H9 (cell line): ENCODE data around the gene SPECC1L. TPM values are rescaled to one million over a fixed set of nuclear protein-coding genes. Genes with fewer than 3 reads are reported as not detected.

Experiments
- DNase-seq: peaks from one replicate; pipeline ENCODE4 v3.0.0-alpha.2; 2017
- H2AFZ ChIP-seq: one replicate; pipeline ENCODE4 v1.6.1; 2013; ENCODE audit warnings: mild to moderate bottlenecking, low read length, control low read depth, moderate library complexity
- H2AK5ac ChIP-seq: 2 replicates; pipeline ENCODE4 v1.6.1; 2013; ENCODE audit warnings: low read length, control low read depth, mixed read lengths; ENCODE audit not compliant: insufficient read length
- H2BK120ac ChIP-seq: one replicate; pipeline ENCODE4 v1.6.1; 2013; ENCODE audit warnings: low read depth, mild to moderate bottlenecking, low read length, control low read depth, inconsistent platforms; ENCODE audit not compliant: poor library complexity, severe bottlenecking
- H2BK12ac ChIP-seq: 2 replicates; pipeline ENCODE4 v1.6.1; 2013; ENCODE audit warnings: low read length, control low read depth, mixed read lengths, low read depth; ENCODE audit not compliant: insufficient read length
- H2BK15ac ChIP-seq: 2 replicates; pipeline ENCODE4 v1.6.1; 2013; ENCODE audit warnings: low read depth, low read length, control low read depth
- H2BK20ac ChIP-seq: one replicate; pipeline ENCODE4 v1.6.1; 2013; ENCODE audit warnings: low read depth, mild to moderate bottlenecking, low read length, control low read depth, inconsistent platforms; ENCODE audit not compliant: poor library complexity, severe bottlenecking
- H2BK5ac ChIP-seq: 2 replicates; pipeline ENCODE4 v1.6.1; 2013; ENCODE audit warnings: low read length, control low read depth, mixed read lengths; ENCODE audit not compliant: insufficient read length
- H3K14ac ChIP-seq: 2 replicates; pipeline ENCODE4 v1.6.1; 2013; ENCODE audit warnings: low read length, control low read depth; ENCODE audit not compliant: insufficient read depth
- H3K18ac ChIP-seq: 2 replicates; pipeline ENCODE4 v1.6.1; 2013; ENCODE audit warnings: low read depth, mild to moderate bottlenecking, mixed read lengths, low read length, control low read depth; ENCODE audit not compliant: insufficient read length
- H3K23ac ChIP-seq: 2 replicates; pipeline ENCODE4 v1.6.1; 2013; ENCODE audit warnings: low read length, control low read depth, mixed read lengths, low read depth; ENCODE audit not compliant: insufficient read length
- H3K23me2 ChIP-seq: 2 replicates; pipeline ENCODE4 v1.6.1; 2013; ENCODE audit warnings: low read depth, mild to moderate bottlenecking, mixed read lengths, low read length, control low read depth; ENCODE audit not compliant: insufficient read length, poor library complexity, severe bottlenecking
- H3K27ac ChIP-seq: 2 replicates; pipeline ENCODE4 v1.5.1; 2013; ENCODE audit warnings: low read length, control low read depth, mixed read lengths, low read depth; ENCODE audit not compliant: insufficient read length
- H3K27me3 ChIP-seq: 2 replicates; pipeline ENCODE4 v1.6.1; 2013; ENCODE audit warnings: low read length, control low read depth, inconsistent platforms; ENCODE audit not compliant: insufficient read depth
- H3K4ac ChIP-seq: 2 replicates; pipeline ENCODE4 v1.6.1; 2013; ENCODE audit warnings: low read depth, mild to moderate bottlenecking, control low read depth, inconsistent platforms, low read length, moderate library complexity
- H3K4me1 ChIP-seq: 2 replicates; pipeline ENCODE4 v1.6.1; 2013; ENCODE audit warnings: low read length, control low read depth, inconsistent platforms; ENCODE audit not compliant: insufficient read depth
- H3K4me2 ChIP-seq: 2 replicates; pipeline ENCODE4 v1.6.1; 2013; ENCODE audit warnings: low read length, control low read depth, mixed read lengths; ENCODE audit not compliant: insufficient read length, insufficient read depth
- H3K56ac ChIP-seq: 2 replicates; pipeline ENCODE4 v1.6.1; 2013; ENCODE audit warnings: low read depth, mild to moderate bottlenecking, mixed read lengths, low read length, control low read depth; ENCODE audit not compliant: insufficient read length
- H3K79me1 ChIP-seq: 2 replicates; pipeline ENCODE4 v1.6.1; 2013; ENCODE audit warnings: low read depth, mild to moderate bottlenecking, moderate library complexity, low read length, control low read depth, inconsistent platforms; ENCODE audit not compliant: insufficient read depth, poor library complexity, severe bottlenecking
- H3K79me2 ChIP-seq: 2 replicates; pipeline ENCODE4 v1.6.1; 2013; ENCODE audit warnings: low read length, control low read depth, inconsistent platforms; ENCODE audit not compliant: insufficient read depth
- H3K9ac ChIP-seq: 2 replicates; pipeline ENCODE4 v1.6.1; 2013; ENCODE audit warnings: low read length, control low read depth, mixed read lengths; ENCODE audit not compliant: insufficient read length; ENCODE audit errors: extremely low read depth
- H3K9me3 ChIP-seq: one replicate; pipeline ENCODE4 v1.6.1; 2013; ENCODE audit warnings: low read depth, low read length, inconsistent platforms; ENCODE audit not compliant: control insufficient read depth
- H3T11ph ChIP-seq: one replicate; pipeline ENCODE4 v1.6.1; 2013; ENCODE audit warnings: mild to moderate bottlenecking, low read length, control low read depth, inconsistent platforms
- H4K20me1 ChIP-seq: one replicate; pipeline ENCODE4 v1.6.1; 2013; ENCODE audit not compliant: control insufficient read depth, insufficient read length, insufficient read depth
- H4K5ac ChIP-seq: 2 replicates; pipeline ENCODE4 v1.6.1; 2013; ENCODE audit warnings: low read depth, mild to moderate bottlenecking, mixed read lengths, low read length, control low read depth; ENCODE audit not compliant: insufficient read length
- H4K8ac ChIP-seq: replicated peaks from 2 replicates; pipeline ENCODE4 v1.6.1; 2013; ENCODE audit warnings: low read length, control low read depth, mixed read lengths, low read depth; ENCODE audit not compliant: insufficient read length
- H4K91ac ChIP-seq: 2 replicates; pipeline ENCODE4 v1.6.1; 2013; ENCODE audit warnings: low read depth, mild to moderate bottlenecking, moderate library complexity, mixed read lengths, low read length, control low read depth; ENCODE audit not compliant: insufficient read length
- H3K27ac Mint-ChIP-seq, 3 experiments: 2 replicates in 2 of 3; 3 replicates in 1 of 3; pipeline ENCODE4 v1.8.0; 2020 to 2021; ENCODE audit warnings: mixed read lengths in 3 of 3, mild to moderate bottlenecking in 1 of 3, moderate library complexity in 1 of 3
- H3K27me3 Mint-ChIP-seq: 2 replicates; pipeline ENCODE4 v1.8.0; 2021; ENCODE audit warnings: low read depth, mild to moderate bottlenecking, moderate library complexity, mixed read lengths
- H3K36me3 Mint-ChIP-seq, 3 experiments: 2 replicates in 2 of 3; 3 replicates in 1 of 3; pipeline ENCODE4 v1.8.0; 2020 to 2021; ENCODE audit warnings: low read depth in 3 of 3, mixed read lengths in 3 of 3; ENCODE audit not compliant: insufficient read depth in 1 of 3
- H3K4me1 Mint-ChIP-seq, 2 experiments: 2 replicates each; pipeline ENCODE4 v1.8.0; 2020; ENCODE audit warnings: mixed read lengths in 2 of 2
- H3K4me3 Mint-ChIP-seq, 2 experiments: 2 replicates in 1 of 2; 3 replicates in 1 of 2; pipeline ENCODE4 v1.8.0; 2020 to 2021; ENCODE audit warnings: mild to moderate bottlenecking in 2 of 2, mixed read lengths in 2 of 2, moderate library complexity in 1 of 2
- H3K9me3 Mint-ChIP-seq, 2 experiments: 2 replicates in 1 of 2; 3 replicates in 1 of 2; pipeline ENCODE4 v1.8.0; 2020; ENCODE audit warnings: mild to moderate bottlenecking in 2 of 2, mixed read lengths in 2 of 2, moderate library complexity in 1 of 2
- CTCF ChIP-seq: fragments of 200-600 bp; sonication (generic); conservative IDR thresholded peaks from 3 replicates; pipeline ENCODE4 v1.8.0; 2021; ENCODE audit warnings: antibody characterized with exemption, mild to moderate bottlenecking
- WGBS: extraction: QIAGEN DNeasy Blood & Tissue Kit; methylation state at CpG from one replicate; pipeline ENCODE4 v1.1.7; 2013; ENCODE audit warnings: missing lambda C conversion rate, low lambda C conversion rate, mixed read lengths; ENCODE audit not compliant: insufficient read length; ENCODE audit errors: extremely low coverage; 5-methylcytosine and 5-hydroxymethylcytosine counted together
- total RNA-seq: library from RNA; stranded (reverse); gene quantifications from 2 replicates; pipeline ENCODE4 v1.2.1, GENCODE V29; 2021

SPECC1L gene
- total RNA-seq, 1 experiment from 2014 or later: 57.1 TPM

GRCh38 chr22:24466716-24467328 is 196.2 kb downstream of the SPECC1L start:
- WGBS: no CpG with 5 or more reads among the region's 1 CpG
- no peaks in the 10 kb centered on the region for H3K27me3 ChIP-seq
- H3K23ac ChIP-seq: no peak overlapping the region
- H2BK12ac ChIP-seq: no peak overlapping the region
- H3K4ac ChIP-seq: no peak overlapping the region
- H3K27ac ChIP-seq: no peak overlapping the region
- no peaks in the 10 kb centered on the region; the same call in 1 of the 2 replicates for H3K27me3 Mint-ChIP-seq
- H4K5ac ChIP-seq: no peak overlapping the region
- H3K4me1 Mint-ChIP-seq: peaks cover 13 to 15% of the 10 kb centered on the region in 2 experiments
- no peak overlapping the region for H2BK5ac ChIP-seq
- no peak overlapping the region for H2AFZ ChIP-seq
- no peak overlapping the region for H3K4me3 Mint-ChIP-seq
- no peak overlapping the region for H3T11ph ChIP-seq
- H3K4me1 ChIP-seq: no peaks in the 10 kb centered on the region; the same call in 1 of the 2 replicates
- H3K9ac ChIP-seq: no peak overlapping the region
- H4K20me1 ChIP-seq: no peaks in the 10 kb centered on the region
- no peaks in the 10 kb centered on the region for H3K79me2 ChIP-seq
- no peak overlapping the region for H4K8ac ChIP-seq
- no peak overlapping the region for H4K91ac ChIP-seq
- no peak overlapping the region for H2BK20ac ChIP-seq
- H2BK120ac ChIP-seq: no peak overlapping the region
- no peak overlapping the region for H2BK15ac ChIP-seq
- H3K56ac ChIP-seq: no peak overlapping the region
- no peak for TF ChIP-seq CTCF
- no peaks in the 10 kb centered on the region for H3K36me3 Mint-ChIP-seq
- H3K4me2 ChIP-seq: no peak overlapping the region
- H3K27ac Mint-ChIP-seq: peak overlapping the region in 1 of 3 experiments; percentile 55; a peak in 1 of 7 replicates
- no peak overlapping the region for H3K18ac ChIP-seq
- H3K79me1 ChIP-seq: no peaks in the 10 kb centered on the region
- no peaks in the 10 kb centered on the region for H3K9me3 ChIP-seq
- H2AK5ac ChIP-seq: no peak overlapping the region
- no peaks in the 10 kb centered on the region for H3K23me2 ChIP-seq
- H3K14ac ChIP-seq: no peak overlapping the region
- no peak for DNase-seq
- H3K9me3 Mint-ChIP-seq: no peaks in the 10 kb centered on the region
